Measurements from ENCODE around the gene KRT17.
"Not testable (repeated sequence)": the region's sequence is repeated elsewhere in the genome, so short reads cannot be mapped to it uniquely, and the experiment has no call there.

The KRT17 gene

DNA sequence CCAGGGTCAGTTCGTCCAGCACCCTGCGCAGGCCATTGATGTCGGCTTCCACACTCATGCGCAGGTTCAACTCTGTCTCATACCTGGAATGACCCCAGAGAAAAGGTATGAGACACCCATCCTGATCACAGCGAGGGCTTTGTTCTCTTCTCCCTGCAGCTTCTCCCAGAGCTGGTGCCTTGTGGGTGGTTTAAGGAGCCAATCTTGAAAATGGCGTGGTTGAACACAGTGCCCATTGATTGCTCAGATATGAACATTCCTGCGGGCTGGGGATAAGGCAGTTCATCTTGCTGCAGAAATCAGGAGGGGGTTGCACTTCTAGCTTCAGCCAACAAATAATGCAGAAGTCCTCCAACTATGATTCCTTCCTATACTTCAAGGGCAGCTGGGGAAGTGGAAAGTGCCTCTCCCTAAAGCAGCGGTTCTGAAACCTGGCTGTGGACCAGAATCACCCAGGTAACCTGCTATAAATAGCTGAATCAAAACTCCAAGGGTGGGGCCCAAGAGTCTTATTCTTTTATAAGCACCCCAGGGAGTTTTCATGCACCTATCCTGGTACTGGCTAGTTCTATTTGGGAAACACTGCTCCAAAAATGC, 39.9 kb downstream of the KRT17 start:
- DNase-seq; intact Hi-C loops (cut with DNase I): not testable (repeated sequence)

GRCh38 chr17:41583137-41584127, 40.9 kb downstream of the KRT17 start:
- intact Hi-C loops (cut with DNase I), result no loop called here
- no peak for DNase-seq

GRCh38 chr17:41582061-41582968, 42.1 kb downstream of the KRT17 start:
- DNase-seq; intact Hi-C loops (cut with DNase I): not testable (repeated sequence)

GRCh38 chr17:41581366-41582060, 42.9 kb downstream of the KRT17 start:
- intact Hi-C loops (cut with DNase I), result no loop called here
- DNase-seq, result no peak

- intact Hi-C loops (cut with DNase I), result no loop called here
- DNase-seq, result no peak
These were observed 43.5 kb downstream of the KRT17 start for GRCh38 chr17:41580687-41581365.

GRCh38 chr17:41580244-41580575, 44.2 kb downstream of the KRT17 start:
- intact Hi-C loops (cut with DNase I), result no loop called here
- DNase-seq, result no peak

GRCh38 chr17:41579484-41580243, 44.7 kb downstream of the KRT17 start:
- peak; percentile 8 to 86 (median 68) for DNase-seq
- intact Hi-C loops (cut with DNase I), result no loop called here

- intact Hi-C loops (cut with DNase I), result no loop called here
- DNase-seq, result no peak
These were observed 45.4 kb downstream of the KRT17 start for GRCh38 chr17:41578971-41579370.

- intact Hi-C loops (cut with DNase I), result no loop called here
These were observed 45.8 kb downstream of the KRT17 start for GRCh38 chr17:41578538-41578937.

DNA sequence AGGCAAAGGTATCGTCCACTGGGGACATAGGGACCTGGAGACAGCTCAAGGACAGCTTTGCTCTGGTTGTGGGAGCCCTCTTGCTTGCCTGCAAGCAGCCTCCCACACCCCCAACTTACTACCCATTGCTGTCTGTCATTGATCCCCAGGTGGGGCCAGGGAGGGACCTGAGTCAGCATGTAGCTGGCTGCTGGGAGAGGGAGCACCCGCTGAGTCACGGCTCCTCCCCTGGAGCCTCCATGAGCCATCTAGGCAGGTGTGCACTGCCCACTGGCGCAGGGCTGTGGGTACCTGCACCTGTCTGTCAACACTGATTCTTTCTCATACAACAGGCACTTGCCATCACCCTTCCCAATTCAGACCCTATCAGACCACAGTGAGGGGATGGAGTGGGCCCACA, 47.6 kb downstream of the KRT17 start:
- intact Hi-C loops (cut with DNase I), result not testable (repeated sequence)
- peak in 1 of 42 donors; percentile 25 for DNase-seq

More at GRCh38 chr17:41578538-41578937, 45.8 kb downstream of the KRT17 start:
- DNase-seq, result no peak

- intact Hi-C loops (cut with DNase I), result no loop called here
- no peak for DNase-seq
These were observed 49.0 kb downstream of the KRT17 start for GRCh38 chr17:41575336-41575735.

GRCh38 chr17:41571561-41572434, 52.6 kb downstream of the KRT17 start, which contains the start of gene KRT9:
Gene KRT9 (minus strand): TSS chr17:41572059. CDS start chr17:41571992, 67 bp downstream.
- intact Hi-C loops (cut with DNase I), result no loop called here
- DNase-seq, result no peak
